LNCAP (cell line): Measurements from ENCODE around the gene CREB5.

ENCODE experiments used
- CTCF ChIP-seq: fragments of 450-650 bp; IDR thresholded peaks from 2 replicates; pipeline ENCODE4 v1.5.1; 2017; ENCODE audit warnings: mild to moderate bottlenecking

The CREB5 gene

GRCh38 chr7:28724563-28724962 is 312.2 kb downstream of the CREB5 start:
- no peak for TF ChIP-seq CTCF

- no peak for TF ChIP-seq CTCF
Observed at GRCh38 chr7:28725045-28725642, 312.8 kb downstream of the CREB5 start.

GRCh38 chr7:28725911-28726310 is 313.6 kb downstream of the CREB5 start:
- no peak for TF ChIP-seq CTCF

DNA sequence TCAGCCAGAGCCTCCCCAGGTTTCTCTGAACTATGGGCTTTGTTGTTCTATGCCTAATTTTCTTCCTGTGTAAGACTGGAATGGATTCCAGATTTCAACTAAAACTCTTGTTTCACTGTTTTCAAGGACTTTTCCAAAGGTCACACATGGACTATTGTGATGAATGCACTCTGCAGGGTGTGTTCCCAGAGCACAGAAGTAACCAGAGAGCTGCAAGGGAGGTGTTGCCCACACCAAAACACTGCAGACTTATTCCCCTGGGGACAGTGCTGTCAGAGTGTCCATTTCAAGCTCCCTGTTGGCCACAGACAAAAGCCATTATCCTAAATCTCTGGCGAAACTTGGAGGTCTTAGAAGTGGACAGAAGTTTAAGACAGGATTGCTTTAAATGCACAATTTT is 314.2 kb downstream of the CREB5 start:
- no peak for TF ChIP-seq CTCF

DNA sequence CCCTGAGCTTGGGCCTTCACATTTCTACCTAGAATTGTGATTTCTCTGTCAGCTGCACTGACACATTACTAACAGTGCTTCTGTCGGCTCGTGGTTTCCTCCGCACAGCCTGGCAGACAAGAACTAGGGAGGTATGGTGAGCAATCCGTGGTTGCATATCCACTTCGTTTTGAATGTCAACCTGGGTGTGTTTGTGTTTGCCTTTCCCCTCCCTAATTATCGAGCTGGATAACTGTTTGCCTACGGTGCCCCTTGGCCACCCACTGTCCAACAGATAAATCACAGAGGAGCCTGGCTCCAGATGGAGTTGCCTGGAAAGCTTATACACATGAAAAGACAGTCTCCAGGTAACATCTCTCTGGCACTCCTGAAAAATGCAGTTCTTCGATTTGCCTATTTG is 317.0 kb downstream of the CREB5 start:
- TF ChIP-seq CTCF, result no peak

- TF ChIP-seq CTCF, result no peak
Observed at GRCh38 chr7:28729727-28730126, 317.4 kb downstream of the CREB5 start.

DNA sequence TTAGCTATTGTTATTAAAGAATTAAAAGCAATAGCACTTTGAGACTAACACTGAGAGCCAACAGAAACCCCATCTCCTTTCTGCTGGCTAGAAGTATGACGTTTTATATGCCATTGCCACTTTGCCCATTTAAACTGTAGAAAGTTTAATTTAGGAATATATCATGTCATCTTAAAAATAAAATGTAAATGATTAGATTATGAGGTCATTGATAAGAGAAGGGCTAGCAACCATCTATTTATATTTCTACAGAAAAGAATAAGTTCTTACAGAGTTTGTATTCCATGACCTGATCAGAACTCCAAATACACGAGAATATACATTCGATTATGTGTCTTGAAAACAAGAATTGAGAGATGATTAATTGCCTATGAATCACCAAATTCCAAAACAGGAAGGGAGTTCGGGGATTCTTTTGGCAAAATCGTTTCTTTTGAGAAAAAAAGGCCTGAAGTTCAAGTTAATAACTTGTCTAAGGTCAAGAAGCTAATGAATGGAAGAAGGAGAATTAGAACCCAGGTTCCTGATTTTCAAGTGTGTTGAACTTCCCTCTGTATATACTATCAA is 318.9 kb downstream of the CREB5 start:
- TF ChIP-seq CTCF, result no peak
